ENCODE measurements around the gene FAM110A.
"Not testable (repeated sequence)": the region's sequence is repeated elsewhere in the genome, so short reads cannot be mapped to it uniquely, and the experiment has no call there.

Gene FAM110A

DNA sequence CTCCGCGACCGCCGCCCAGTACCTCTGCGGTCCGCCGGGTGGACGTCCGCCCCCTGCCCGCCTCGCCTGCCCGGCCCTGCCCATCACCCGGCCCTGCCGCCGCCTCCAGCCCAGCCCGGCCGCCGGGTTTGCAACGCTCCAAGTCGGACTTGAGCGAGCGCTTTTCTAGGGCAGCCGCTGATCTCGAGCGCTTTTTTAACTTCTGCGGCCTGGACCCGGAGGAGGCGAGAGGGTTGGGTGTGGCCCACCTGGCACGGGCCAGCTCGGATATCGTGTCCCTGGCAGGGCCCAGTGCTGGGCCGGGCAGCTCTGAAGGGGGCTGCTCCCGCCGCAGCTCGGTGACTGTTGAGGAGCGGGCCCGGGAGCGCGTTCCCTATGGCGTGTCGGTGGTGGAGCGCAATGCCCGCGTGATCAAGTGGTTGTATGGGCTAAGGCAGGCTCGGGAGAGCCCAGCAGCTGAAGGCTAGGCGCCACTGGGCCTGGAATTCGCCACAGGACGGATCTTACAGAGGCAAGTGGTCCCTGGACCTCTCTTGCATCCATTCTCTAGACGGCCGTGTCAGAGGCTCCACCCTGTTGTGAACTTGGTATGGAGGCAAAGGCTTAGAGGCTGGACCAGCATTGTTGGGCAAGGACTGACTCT, 11.8 kb downstream of the FAM110A start:
- Histone ChIP-seq H3K4me1 (ENCODE audit: insufficient read depth, low read length) (peaks cover 7% of the 10 kb centered on the region), H3K27me3 (ENCODE audit: control insufficient read depth in 1 of 2, insufficient read depth in 2 of 2, low read length in 2 of 2) (peaks cover 3 to 27% of the 10 kb centered on the region in 2 donors), H3K9me3 (ENCODE audit: low read length) (no peaks in the 10 kb centered on the region), H3K9ac (ENCODE audit: low read length) (no peak overlapping the region), H3K27ac (ENCODE audit: low read depth, low read length) (no peak overlapping the region), H3K4me3 (ENCODE audit: low read depth in 1 of 2, low read length in 2 of 2) (peak overlapping the region in 1 of 2 donors; percentile 43), H3K36me3 (ENCODE audit: insufficient read depth, low read length) (no peaks in the 10 kb centered on the region)

GRCh38 chr20:845941-846893, 12.7 kb downstream of the FAM110A start:
- peaks cover 0 to 21% of the 10 kb centered on the region in 2 donors for H3K27me3 ChIP-seq (ENCODE audit: control insufficient read depth in 1 of 2, insufficient read depth in 2 of 2, low read length in 2 of 2)
- H3K4me1 ChIP-seq (ENCODE audit: insufficient read depth, low read length), result peaks cover 7% of the 10 kb centered on the region
- H3K27ac ChIP-seq (ENCODE audit: low read depth, low read length), result no peak overlapping the region
- H3K9ac ChIP-seq (ENCODE audit: low read length), result no peak overlapping the region
- H3K9me3 ChIP-seq (ENCODE audit: low read length), result no peaks in the 10 kb centered on the region
- no peak overlapping the region for H3K4me3 ChIP-seq (ENCODE audit: low read depth in 1 of 2, low read length in 2 of 2)
- H3K36me3 ChIP-seq (ENCODE audit: insufficient read depth, low read length), result no peaks in the 10 kb centered on the region

DNA sequence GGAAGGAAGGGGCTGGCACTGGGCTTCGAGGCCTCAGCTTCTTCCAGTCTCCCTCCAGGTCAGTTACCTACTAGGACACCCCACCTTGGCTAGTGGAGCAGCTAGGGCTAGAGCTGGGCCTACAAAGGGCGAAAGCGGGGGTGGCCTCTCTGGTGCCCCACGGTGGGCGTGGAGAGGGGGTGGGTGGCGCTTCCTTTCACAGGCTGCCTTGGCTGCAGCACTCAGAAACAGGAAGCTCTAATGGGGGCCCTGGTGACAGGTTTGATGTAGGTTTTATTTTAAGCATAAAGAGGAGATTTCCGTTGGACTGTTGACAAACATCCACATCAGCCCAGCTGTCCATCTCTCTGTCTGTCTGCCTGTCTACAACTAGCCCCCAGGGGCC, 13.4 kb downstream of the FAM110A start:
- H3K9ac ChIP-seq (ENCODE audit: low read length), result no peak overlapping the region
- peaks cover 0 to 14% of the 10 kb centered on the region in 2 donors for H3K27me3 ChIP-seq (ENCODE audit: control insufficient read depth in 1 of 2, insufficient read depth in 2 of 2, low read length in 2 of 2)
- peaks cover 7% of the 10 kb centered on the region for H3K4me1 ChIP-seq (ENCODE audit: insufficient read depth, low read length)
- no peak overlapping the region for H3K4me3 ChIP-seq (ENCODE audit: low read depth in 1 of 2, low read length in 2 of 2)
- H3K36me3 ChIP-seq (ENCODE audit: insufficient read depth, low read length), result no peaks in the 10 kb centered on the region
- H3K9me3 ChIP-seq (ENCODE audit: low read length), result no peaks in the 10 kb centered on the region
- no peak overlapping the region for H3K27ac ChIP-seq (ENCODE audit: low read depth, low read length)

- Histone ChIP-seq H3K9ac (ENCODE audit: low read length) (no peak overlapping the region), H3K4me3 (ENCODE audit: low read depth in 1 of 2, low read length in 2 of 2) (no peak overlapping the region), H3K36me3 (ENCODE audit: insufficient read depth, low read length) (no peaks in the 10 kb centered on the region), H3K27me3 (ENCODE audit: control insufficient read depth in 1 of 2, insufficient read depth in 2 of 2, low read length in 2 of 2) (peaks cover 0 to 8% of the 10 kb centered on the region in 2 donors), H3K4me1 (ENCODE audit: insufficient read depth, low read length) (peaks cover 7% of the 10 kb centered on the region), H3K27ac (ENCODE audit: low read depth, low read length) (no peak overlapping the region), H3K9me3 (ENCODE audit: low read length) (no peaks in the 10 kb centered on the region)
These were observed 14.7 kb downstream of the FAM110A start for GRCh38 chr20:848193-848592.

DNA sequence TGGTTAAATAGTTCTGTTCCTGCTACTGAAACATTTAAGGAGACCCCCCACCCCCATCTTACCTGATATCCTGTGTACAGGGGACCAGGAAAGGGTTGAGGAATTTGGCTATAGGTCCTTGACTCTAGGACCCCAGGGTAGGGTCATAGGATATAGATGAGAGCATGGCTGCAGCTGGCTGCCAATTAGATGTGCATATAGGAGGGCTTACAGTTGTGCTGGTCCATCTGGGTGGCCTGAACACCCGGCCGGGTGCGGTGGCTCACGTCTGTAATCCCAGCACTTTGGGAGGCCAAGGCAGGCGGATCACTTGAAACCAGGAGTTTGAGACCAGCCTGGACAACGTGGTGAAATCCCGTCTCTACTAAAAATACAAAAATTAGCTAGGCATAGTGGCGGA, 15.2 kb downstream of the FAM110A start:
- not testable (repeated sequence) for H3K9ac ChIP-seq (ENCODE audit: low read length); H3K27me3 ChIP-seq (ENCODE audit: control insufficient read depth in 1 of 2, insufficient read depth in 2 of 2, low read length in 2 of 2); H3K27ac ChIP-seq (ENCODE audit: low read depth, low read length); H3K4me3 ChIP-seq (ENCODE audit: low read depth in 1 of 2, low read length in 2 of 2); H3K4me1 ChIP-seq (ENCODE audit: insufficient read depth, low read length); H3K9me3 ChIP-seq (ENCODE audit: low read length); H3K36me3 ChIP-seq (ENCODE audit: insufficient read depth, low read length)

DNA sequence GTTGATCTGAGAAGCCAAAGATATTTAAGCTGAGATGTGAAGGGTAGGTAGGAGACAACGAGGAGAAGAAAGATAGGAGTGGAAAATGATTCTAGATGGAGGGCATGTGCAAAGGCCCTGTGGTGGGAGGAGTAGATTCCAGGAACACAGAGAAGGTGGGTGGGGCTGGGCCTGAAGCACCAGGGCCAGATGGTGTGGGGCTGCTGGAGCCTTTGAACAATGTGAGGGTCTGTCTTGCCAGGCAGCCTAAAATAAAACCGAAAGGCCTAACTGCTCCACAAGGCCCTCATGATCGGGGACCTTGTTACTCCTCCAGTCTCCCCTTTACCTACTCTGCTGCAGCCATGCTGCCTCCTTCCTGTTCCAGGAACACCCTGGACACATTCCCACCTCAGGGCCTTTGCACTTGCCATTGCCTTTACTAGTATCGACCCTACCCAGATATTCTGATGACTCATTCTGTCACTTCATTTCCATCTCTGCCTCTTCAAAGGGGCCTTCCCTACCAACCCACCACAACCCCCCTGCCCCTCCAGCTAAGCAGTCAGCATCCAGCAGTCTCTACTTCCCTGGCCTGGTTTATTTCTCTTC, 20.0 kb downstream of the FAM110A start:
- Histone ChIP-seq H3K36me3 (ENCODE audit: insufficient read depth, low read length) (no peaks in the 10 kb centered on the region), H3K9me3 (ENCODE audit: low read length) (no peaks in the 10 kb centered on the region), H3K4me1 (ENCODE audit: insufficient read depth, low read length) (no peaks in the 10 kb centered on the region), H3K9ac (ENCODE audit: low read length) (no peak overlapping the region), H3K4me3 (ENCODE audit: low read depth in 1 of 2, low read length in 2 of 2) (no peak overlapping the region), H3K27ac (ENCODE audit: low read depth, low read length) (no peak overlapping the region), H3K27me3 (ENCODE audit: control insufficient read depth in 1 of 2, insufficient read depth in 2 of 2, low read length in 2 of 2) (no peaks in the 10 kb centered on the region)

- no peaks in the 10 kb centered on the region for H3K9me3 ChIP-seq (ENCODE audit: low read length)
- H3K4me1 ChIP-seq (ENCODE audit: insufficient read depth, low read length), result no peaks in the 10 kb centered on the region
- H3K36me3 ChIP-seq (ENCODE audit: insufficient read depth, low read length), result no peaks in the 10 kb centered on the region
- no peaks in the 10 kb centered on the region for H3K27me3 ChIP-seq (ENCODE audit: control insufficient read depth in 1 of 2, insufficient read depth in 2 of 2, low read length in 2 of 2)
- no peak overlapping the region for H3K27ac ChIP-seq (ENCODE audit: low read depth, low read length)
- no peak overlapping the region for H3K9ac ChIP-seq (ENCODE audit: low read length)
- no peak overlapping the region for H3K4me3 ChIP-seq (ENCODE audit: low read depth in 1 of 2, low read length in 2 of 2)
These were observed 21.1 kb downstream of the FAM110A start for GRCh38 chr20:854601-855000.

GRCh38 chr20:855466-856360, 22.2 kb downstream of the FAM110A start:
- H3K27ac ChIP-seq (ENCODE audit: low read depth, low read length), result no peak overlapping the region
- no peak overlapping the region for H3K4me3 ChIP-seq (ENCODE audit: low read depth in 1 of 2, low read length in 2 of 2)
- no peaks in the 10 kb centered on the region for H3K9me3 ChIP-seq (ENCODE audit: low read length)
- no peaks in the 10 kb centered on the region for H3K36me3 ChIP-seq (ENCODE audit: insufficient read depth, low read length)
- H3K27me3 ChIP-seq (ENCODE audit: control insufficient read depth in 1 of 2, insufficient read depth in 2 of 2, low read length in 2 of 2), result no peaks in the 10 kb centered on the region
- H3K9ac ChIP-seq (ENCODE audit: low read length), result no peak overlapping the region
- no peaks in the 10 kb centered on the region for H3K4me1 ChIP-seq (ENCODE audit: insufficient read depth, low read length)

GRCh38 chr20:856361-856775, 22.9 kb downstream of the FAM110A start:
- Histone ChIP-seq H3K36me3 (ENCODE audit: insufficient read depth, low read length) (no peaks in the 10 kb centered on the region), H3K4me1 (ENCODE audit: insufficient read depth, low read length) (no peaks in the 10 kb centered on the region)

GRCh38 chr20:858011-858410, 24.5 kb downstream of the FAM110A start:
- Histone ChIP-seq H3K4me1 (ENCODE audit: insufficient read depth, low read length) (no peaks in the 10 kb centered on the region), H3K9ac (ENCODE audit: low read length) (no peak overlapping the region), H3K9me3 (ENCODE audit: low read length) (no peaks in the 10 kb centered on the region), H3K36me3 (ENCODE audit: insufficient read depth, low read length) (no peaks in the 10 kb centered on the region), H3K4me3 (ENCODE audit: low read depth in 1 of 2, low read length in 2 of 2) (no peak overlapping the region), H3K27me3 (ENCODE audit: control insufficient read depth in 1 of 2, insufficient read depth in 2 of 2, low read length in 2 of 2) (no peaks in the 10 kb centered on the region), H3K27ac (ENCODE audit: low read depth, low read length) (no peak overlapping the region)

More at GRCh38 chr20:856361-856775, 22.9 kb downstream of the FAM110A start:
- Histone ChIP-seq H3K27me3 (ENCODE audit: control insufficient read depth in 1 of 2, insufficient read depth in 2 of 2, low read length in 2 of 2) (no peaks in the 10 kb centered on the region), H3K9me3 (ENCODE audit: low read length) (no peaks in the 10 kb centered on the region), H3K27ac (ENCODE audit: low read depth, low read length) (no peak overlapping the region), H3K4me3 (ENCODE audit: low read depth in 1 of 2, low read length in 2 of 2) (no peak overlapping the region), H3K9ac (ENCODE audit: low read length) (no peak overlapping the region)

- H3K4me1 ChIP-seq (ENCODE audit: insufficient read depth, low read length), result no peaks in the 10 kb centered on the region
- no peak overlapping the region for H3K9ac ChIP-seq (ENCODE audit: low read length)
- H3K4me3 ChIP-seq (ENCODE audit: low read depth in 1 of 2, low read length in 2 of 2), result no peak overlapping the region
- H3K27ac ChIP-seq (ENCODE audit: low read depth, low read length), result no peak overlapping the region
- no peaks in the 10 kb centered on the region for H3K9me3 ChIP-seq (ENCODE audit: low read length)
- H3K27me3 ChIP-seq (ENCODE audit: control insufficient read depth in 1 of 2, insufficient read depth in 2 of 2, low read length in 2 of 2), result no peaks in the 10 kb centered on the region
- no peaks in the 10 kb centered on the region for H3K36me3 ChIP-seq (ENCODE audit: insufficient read depth, low read length)
These were observed 26.3 kb downstream of the FAM110A start for GRCh38 chr20:859751-860231.

Data from muscle layer of colon (tissue), 2 donors.